GM18502 (cell line): ENCODE results near the gene CRACR2B.

Experiments used
- ATAC-seq: cut with Tn5 transposase; IDR thresholded peaks from one replicate; pipeline ENCODE4 v1.9.1; 2021; ENCODE audit warnings: mild to moderate bottlenecking; ENCODE audit not compliant: unreplicated experiment, poor library complexity

Gene CRACR2B

GRCh38 chr11:827897-828192 lies at the start of gene CRACR2B:
CRACR2B (plus strand) TSS chr11:827919; CDS start chr11:828608, 689 bp downstream.
- ATAC-seq = no peak

GRCh38 chr11:778976-779954 lies 48.5 kb upstream of the CRACR2B start:
- ATAC-seq = no peak

- ATAC-seq = no peak
Measured at GRCh38 chr11:779955-780532, 47.7 kb upstream of the CRACR2B start.

GRCh38 chr11:782264-783174 lies 45.2 kb upstream of the CRACR2B start:
- no peak for ATAC-seq

- no peak for ATAC-seq
Measured at GRCh38 chr11:783581-784015, 44.1 kb upstream of the CRACR2B start.

- ATAC-seq = no peak
Measured at GRCh38 chr11:786235-787083, 41.3 kb upstream of the CRACR2B start.

- ATAC-seq = no peak
Measured at GRCh38 chr11:787084-787675, 40.5 kb upstream of the CRACR2B start.

GRCh38 chr11:788009-788640 lies 39.6 kb upstream of the CRACR2B start:
- no peak for ATAC-seq

GRCh38 chr11:788953-789940 lies 38.5 kb upstream of the CRACR2B start:
- ATAC-seq = no peak

- ATAC-seq = no peak
Measured at GRCh38 chr11:789943-790342, 37.8 kb upstream of the CRACR2B start, which contains the start of gene CEND1. CEND1 (minus strand) TSS chr11:790090; CDS start chr11:788576, 1,514 bp downstream.

- ATAC-seq = no peak
Measured at GRCh38 chr11:790721-791564, 36.8 kb upstream of the CRACR2B start.

GRCh38 chr11:791658-792534 lies 35.8 kb upstream of the CRACR2B start:
- no peak for ATAC-seq

- ATAC-seq = no peak
Measured at GRCh38 chr11:792535-792821, 35.2 kb upstream of the CRACR2B start.

GRCh38 chr11:792873-793272 lies 34.8 kb upstream of the CRACR2B start:
- no peak for ATAC-seq

- no peak for ATAC-seq
Measured at GRCh38 chr11:793556-793955, 34.2 kb upstream of the CRACR2B start.
